HG03280 (cell line): ENCODE results near the gene KLF13.

Source experiments
- ATAC-seq: cut with Tn5 transposase; IDR thresholded peaks from one replicate; pipeline ENCODE4 v1.9.1; 2021; ENCODE audit warnings: mild to moderate bottlenecking, moderate library complexity; ENCODE audit not compliant: unreplicated experiment

The KLF13 gene

DNA sequence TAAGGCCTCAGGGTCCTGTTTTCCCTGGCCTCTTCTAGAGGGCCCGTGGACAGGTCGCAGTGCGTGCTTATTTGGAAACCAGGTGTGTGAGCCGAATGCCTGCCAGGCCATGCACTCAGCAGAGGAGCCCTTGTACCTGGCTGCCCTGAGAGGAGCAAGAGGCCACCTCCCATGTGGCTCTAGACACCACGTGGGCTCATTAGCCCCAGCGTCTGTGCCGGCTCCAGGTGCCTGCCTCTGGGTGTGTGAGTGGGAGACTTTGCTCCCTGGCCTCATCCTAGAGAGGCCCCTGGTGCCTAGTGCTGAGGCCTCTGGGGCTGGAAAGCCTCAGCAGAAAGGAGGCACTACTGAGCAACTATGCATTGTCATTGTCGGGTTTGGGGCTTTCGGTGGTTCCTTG is 50.4 kb downstream of the KLF13 start:
- ATAC-seq = no peak

DNA sequence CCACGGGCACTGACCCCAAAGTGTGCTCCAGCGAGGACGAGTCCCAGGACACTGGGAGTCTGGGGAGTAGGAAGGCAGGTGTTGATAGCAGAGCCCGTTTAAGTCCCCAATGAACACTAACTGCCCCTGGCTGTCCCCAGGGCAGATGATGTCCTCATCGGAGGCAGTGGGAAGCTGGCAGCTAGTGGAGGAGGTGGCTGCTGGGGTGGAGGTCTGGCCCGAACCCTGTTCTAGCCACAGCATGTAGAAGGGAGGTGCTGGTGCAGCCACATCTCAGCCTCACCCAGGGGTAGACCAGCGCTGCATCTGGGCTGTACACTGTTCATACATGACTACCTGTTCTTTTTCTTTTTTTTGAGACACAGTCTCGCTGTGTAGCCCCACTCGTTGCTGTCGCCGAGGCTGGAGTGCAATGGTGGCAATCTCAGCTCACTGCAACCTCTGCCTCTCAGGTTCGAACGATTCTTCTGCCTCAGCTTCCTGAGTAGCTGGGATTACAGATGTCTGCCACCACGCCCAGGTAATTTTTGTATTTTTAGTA is 51.8 kb downstream of the KLF13 start:
- ATAC-seq = no peak

GRCh38 chr15:31379042-31379441 is 52.4 kb downstream of the KLF13 start:
- ATAC-seq = no peak

GRCh38 chr15:31379577-31379976 is 52.9 kb downstream of the KLF13 start:
- no peak for ATAC-seq

DNA sequence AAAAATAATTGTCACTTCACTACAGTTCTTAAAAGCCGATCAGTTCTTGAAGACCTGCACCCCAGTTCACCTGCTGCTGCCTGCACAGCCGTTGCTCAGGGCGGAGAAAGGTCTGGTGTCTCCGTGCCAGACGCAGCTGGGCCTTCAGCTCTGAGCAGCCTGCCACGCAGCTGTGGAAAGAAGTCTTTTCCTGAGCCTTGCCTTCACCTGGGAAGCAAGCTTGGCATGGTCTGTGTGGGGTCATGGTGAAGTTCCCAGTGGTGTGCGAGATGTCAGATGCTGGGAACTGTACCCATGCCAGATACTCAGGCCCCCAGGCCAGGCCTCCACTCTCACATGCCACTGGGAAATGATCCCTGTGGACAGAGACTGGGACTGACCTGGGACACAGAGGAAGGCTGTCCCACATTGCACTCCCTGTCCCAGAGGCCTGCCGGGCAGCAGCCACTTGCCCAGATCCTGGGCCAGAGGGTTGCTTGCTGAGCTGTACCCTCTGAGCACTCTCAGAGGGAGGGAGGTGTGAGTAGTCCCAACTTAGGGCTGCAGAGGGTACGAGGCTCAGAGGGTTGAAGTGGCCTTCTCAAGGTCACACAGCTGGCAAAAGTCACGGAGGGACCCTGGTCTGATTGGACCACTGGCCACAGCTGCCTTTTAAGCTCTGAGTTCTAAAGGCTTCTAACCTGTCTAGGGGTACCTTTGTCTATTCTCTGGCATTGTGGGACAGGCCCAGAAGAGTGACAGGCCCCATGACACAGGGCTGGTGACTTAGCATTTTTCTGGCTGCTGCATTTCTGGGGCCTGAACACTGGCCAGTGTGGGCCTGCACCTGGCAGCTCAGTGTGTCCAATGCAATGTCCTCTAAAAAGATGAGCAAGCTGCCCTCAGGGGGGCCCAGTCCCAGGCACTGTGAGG is 55.4 kb downstream of the KLF13 start:
- ATAC-seq = no peak

DNA sequence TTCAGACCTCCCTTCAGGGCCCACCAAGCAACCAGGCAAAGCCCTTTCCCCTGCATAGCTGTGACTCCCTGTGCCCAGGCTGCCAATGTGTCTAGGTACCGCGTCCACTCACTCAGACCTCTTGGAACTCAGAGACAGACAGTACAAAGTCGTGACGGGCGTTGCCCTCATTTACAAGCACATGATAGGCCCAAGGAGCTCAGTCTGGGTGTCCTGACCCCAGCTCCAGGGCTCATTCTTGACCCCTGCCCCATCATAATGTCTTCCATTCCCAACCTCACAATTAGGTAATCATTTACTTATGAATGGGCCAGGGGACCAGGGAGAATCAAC is 56.0 kb downstream of the KLF13 start:
- ATAC-seq = no peak

DNA sequence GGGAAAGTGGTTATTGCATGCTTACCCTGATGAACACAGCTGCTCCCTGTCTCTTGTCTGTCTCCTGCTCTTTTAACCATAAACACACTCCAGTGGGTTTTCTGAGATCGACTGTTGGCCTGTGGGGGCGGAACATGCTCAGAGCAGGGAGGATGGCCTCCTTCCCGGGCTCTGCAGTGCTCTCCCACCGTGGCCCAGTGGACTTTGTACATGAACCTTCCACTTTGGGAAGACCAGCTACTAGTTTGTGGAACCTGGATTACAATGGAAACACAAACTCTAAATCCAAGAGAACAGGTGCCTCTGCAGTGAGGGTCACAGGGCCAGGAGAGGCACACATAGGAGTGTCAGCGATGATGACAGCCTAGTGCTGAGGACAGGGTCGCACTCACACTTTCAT is 56.5 kb downstream of the KLF13 start:
- no peak for ATAC-seq

- ATAC-seq = no peak
Observed at GRCh38 chr15:31384568-31384967, 57.9 kb downstream of the KLF13 start.

- no peak for ATAC-seq
Observed at GRCh38 chr15:31385736-31386135, 59.1 kb downstream of the KLF13 start.

DNA sequence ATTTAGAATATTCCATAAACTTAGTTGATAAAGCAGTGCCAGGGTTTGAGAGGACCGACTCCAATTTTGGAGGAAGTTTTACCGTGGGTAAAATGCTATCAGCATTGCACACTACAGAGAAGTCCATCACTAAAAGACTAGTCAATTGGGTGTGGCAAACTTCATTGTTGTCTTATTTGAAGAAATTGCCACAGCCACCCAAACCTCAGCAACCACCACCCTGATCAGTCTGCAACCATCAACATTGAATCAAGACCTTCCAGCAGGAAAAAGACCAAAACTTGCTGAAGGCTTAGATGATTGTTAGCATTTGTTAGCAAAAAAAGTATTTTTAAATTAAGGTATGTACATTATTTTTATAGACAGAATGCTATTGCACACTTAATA is 60.5 kb downstream of the KLF13 start:
- ATAC-seq = no peak

- ATAC-seq = no peak
Observed at GRCh38 chr15:31387479-31388118, 61.0 kb downstream of the KLF13 start.

GRCh38 chr15:31389576-31389975 is 62.9 kb downstream of the KLF13 start:
- ATAC-seq = no peak

DNA sequence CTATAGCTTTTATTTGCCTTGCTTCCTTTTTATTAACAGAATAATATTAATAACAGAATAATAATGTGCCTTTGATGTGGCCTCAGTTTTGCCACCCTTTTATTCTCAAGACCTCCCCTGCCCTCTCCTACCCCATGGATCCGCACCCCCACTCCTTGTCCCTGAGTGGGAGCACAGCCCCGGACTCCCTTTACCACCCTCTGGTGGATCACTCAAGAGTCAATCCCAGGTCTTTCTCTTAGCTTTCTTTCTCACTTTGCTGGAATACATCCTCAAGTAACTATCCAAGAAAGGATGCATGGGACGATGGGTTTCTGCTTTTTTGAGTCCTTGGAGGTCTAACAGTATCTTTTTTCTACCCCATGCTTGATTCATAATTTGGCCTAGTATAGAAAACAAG is 63.4 kb downstream of the KLF13 start:
- ATAC-seq = no peak

DNA sequence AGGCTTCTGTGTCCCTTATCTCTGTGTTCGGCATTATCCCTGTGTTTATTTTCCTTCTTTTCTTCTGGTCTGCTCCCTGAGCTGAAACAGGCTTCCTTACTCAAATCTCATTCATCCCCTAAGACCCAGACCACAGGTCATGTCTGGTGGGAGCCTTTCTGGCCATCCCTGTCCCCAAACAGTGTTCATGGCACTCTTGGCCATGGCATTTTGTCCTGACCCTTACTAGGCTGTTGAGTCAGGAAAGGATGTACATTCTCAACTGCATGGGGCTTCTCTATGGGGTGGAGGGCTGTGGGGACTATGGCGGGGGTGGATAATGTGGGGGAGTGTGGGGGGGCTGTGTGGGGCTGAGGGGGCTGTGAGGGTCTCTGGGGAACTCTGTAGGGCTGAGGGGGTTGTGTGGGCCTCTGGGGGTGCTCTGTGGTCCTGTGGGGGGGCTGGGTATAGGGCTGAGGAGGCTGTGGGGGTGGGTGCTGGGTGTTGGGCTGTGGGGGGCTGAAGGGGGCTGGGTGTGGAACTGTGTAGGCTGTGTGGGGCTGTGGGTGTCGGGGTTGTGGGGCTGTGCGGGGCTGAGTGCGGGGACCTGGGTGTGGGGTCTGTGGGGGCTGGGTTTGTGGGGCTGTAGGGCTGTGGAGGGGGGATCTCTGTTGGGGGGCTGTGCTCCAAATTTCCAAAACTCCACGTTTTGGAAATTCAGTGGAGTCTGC is 64.3 kb downstream of the KLF13 start:
- no peak for ATAC-seq

- ATAC-seq = peak; percentile 93
Observed at GRCh38 chr15:31391687-31392671, 65.3 kb downstream of the KLF13 start.

DNA sequence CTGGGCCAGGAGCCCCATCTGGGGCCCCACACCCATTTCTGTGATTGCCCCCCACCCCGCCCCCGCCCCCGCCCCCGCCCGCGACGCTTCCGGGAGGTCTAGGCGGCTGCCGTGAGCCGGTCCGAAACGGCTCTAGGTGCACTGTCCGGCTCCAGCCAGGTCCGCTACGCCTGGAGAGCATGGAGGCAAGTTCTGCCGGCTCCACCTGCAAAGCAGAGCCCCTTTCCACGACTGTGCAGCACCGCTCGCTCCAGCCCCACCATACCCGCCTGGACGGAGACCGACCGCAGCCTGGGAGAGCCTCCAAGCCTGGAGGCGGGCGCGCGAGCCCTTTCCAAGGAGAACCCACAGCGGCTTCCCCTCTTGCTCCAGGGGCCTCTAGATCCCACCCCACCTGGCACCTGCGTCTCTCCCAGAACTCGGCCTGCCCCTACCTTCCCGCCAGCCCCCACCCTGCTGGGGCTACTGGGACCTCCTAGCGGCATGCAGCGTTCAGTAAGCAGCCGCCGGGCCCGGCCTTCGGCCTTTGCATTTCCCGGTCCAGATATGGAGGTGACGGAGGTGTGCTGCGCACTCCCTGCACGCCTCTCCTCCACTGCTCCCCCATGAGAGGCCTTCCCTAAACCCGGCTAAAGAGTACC is 66.2 kb downstream of the KLF13 start:
- peak; percentile 15 for ATAC-seq

- no peak for ATAC-seq
Observed at GRCh38 chr15:31393444-31394091, 66.9 kb downstream of the KLF13 start.

- ATAC-seq = no peak
Observed at GRCh38 chr15:31396881-31397560, 70.4 kb downstream of the KLF13 start.
